HG03064 (cell line): ENCODE data around the gene POLH.
A peak's percentile ranks its signal among the peaks of the same experiment; 100 is the strongest.

Source experiments
- ATAC-seq: cut with Tn5 transposase; IDR thresholded peaks from one replicate; pipeline ENCODE4 v1.9.1; 2021; ENCODE audit warnings: low read depth; ENCODE audit not compliant: unreplicated experiment

The POLH gene

GRCh38 chr6:43604174-43604573 lies 28.2 kb downstream of the POLH start:
- no peak for ATAC-seq

- no peak for ATAC-seq
Measured at GRCh38 chr6:43606019-43606418, 30.0 kb downstream of the POLH start.

- no peak for ATAC-seq
Measured at GRCh38 chr6:43608310-43608763, 32.4 kb downstream of the POLH start.

- no peak for ATAC-seq
Measured at GRCh38 chr6:43608807-43609206, 32.8 kb downstream of the POLH start.

GRCh38 chr6:43609402-43609801 lies 33.4 kb downstream of the POLH start:
- ATAC-seq, result no peak

GRCh38 chr6:43610431-43610830 lies 34.4 kb downstream of the POLH start:
- ATAC-seq, result no peak

- no peak for ATAC-seq
Measured at GRCh38 chr6:43613721-43614395, 37.9 kb downstream of the POLH start.

- ATAC-seq, result no peak
Measured at GRCh38 chr6:43614396-43614730, 38.4 kb downstream of the POLH start.

GRCh38 chr6:43616725-43617472 lies 40.9 kb downstream of the POLH start:
- no peak for ATAC-seq

GRCh38 chr6:43621078-43621835 lies 45.3 kb downstream of the POLH start:
- no peak for ATAC-seq

- ATAC-seq, result no peak
Measured at GRCh38 chr6:43621836-43622180, 45.8 kb downstream of the POLH start.

GRCh38 chr6:43622541-43622940 lies 46.6 kb downstream of the POLH start:
- no peak for ATAC-seq

- no peak for ATAC-seq
Measured at GRCh38 chr6:43623880-43624785, 48.1 kb downstream of the POLH start.

GRCh38 chr6:43624786-43625288 lies 48.9 kb downstream of the POLH start:
- ATAC-seq, result no peak

GRCh38 chr6:43625393-43625992 lies 49.5 kb downstream of the POLH start:
- no peak for ATAC-seq

GRCh38 chr6:43627008-43627825 lies 51.2 kb downstream of the POLH start:
- no peak for ATAC-seq

GRCh38 chr6:43628393-43629103 lies 52.6 kb downstream of the POLH start:
- ATAC-seq, result no peak

GRCh38 chr6:43629104-43629504 lies 53.1 kb downstream of the POLH start, which contains the start of gene GTPBP2:
Gene GTPBP2, minus strand, starts transcription at chr6:43629264. Its CDS starts 102 bp downstream, at chr6:43629162.
- ATAC-seq, result peak; percentile 84
